Jurkat, Clone E6-1 (cell line): Measurements from ENCODE around the gene SP2.
"Not testable (repeated sequence)": the region's sequence is repeated elsewhere in the genome, so short reads cannot be mapped to it uniquely, and the experiment has no call there.

Experiments used
- DNase-seq: peaks from one replicate; pipeline ENCODE4 v3.0.0-alpha.2; 2011; ENCODE audit warnings: low read depth, low spot score
- H3K4me3 ChIP-seq: 2 replicates; pipeline ENCODE4 v1.5.1; 2011; ENCODE audit warnings: mild to moderate bottlenecking, low read length, control low read depth, moderate library complexity

SP2 gene

GRCh38 chr17:47914306-47914948 lies 18.4 kb downstream of the SP2 start:
- H3K4me3 ChIP-seq: no peak overlapping the region
- no peak for DNase-seq

DNA sequence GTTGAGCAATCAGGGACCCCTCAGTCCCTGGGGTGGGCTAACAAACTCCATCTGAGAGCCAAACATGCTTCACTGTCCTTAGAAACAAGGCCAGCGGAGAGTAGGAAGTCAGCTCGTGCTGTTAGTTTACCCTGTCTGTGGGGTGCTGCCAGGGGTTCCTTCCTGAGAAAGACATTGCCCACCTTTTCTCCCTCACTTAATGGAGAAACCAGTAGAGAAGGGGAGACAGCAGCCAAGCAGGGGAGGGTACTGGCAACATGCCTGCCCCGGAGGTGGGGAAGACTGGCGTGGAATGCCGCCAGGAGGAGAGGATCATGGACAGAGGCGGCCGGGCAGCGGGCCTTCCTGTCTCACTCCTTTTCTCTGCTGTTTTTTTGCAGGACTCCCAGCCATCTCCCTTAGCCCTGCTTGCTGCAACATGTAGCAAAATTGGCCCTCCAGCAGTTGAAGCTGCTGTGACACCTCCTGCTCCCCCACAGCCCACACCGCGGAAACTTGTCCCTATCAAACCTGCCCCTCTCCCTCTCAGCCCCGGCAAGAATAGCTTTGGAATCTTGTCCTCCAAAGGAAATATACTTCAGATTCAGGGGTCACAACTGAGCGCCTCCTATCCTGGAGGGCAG lies 19.9 kb downstream of the SP2 start:
- no peak overlapping the region for H3K4me3 ChIP-seq
- DNase-seq: no peak

DNA sequence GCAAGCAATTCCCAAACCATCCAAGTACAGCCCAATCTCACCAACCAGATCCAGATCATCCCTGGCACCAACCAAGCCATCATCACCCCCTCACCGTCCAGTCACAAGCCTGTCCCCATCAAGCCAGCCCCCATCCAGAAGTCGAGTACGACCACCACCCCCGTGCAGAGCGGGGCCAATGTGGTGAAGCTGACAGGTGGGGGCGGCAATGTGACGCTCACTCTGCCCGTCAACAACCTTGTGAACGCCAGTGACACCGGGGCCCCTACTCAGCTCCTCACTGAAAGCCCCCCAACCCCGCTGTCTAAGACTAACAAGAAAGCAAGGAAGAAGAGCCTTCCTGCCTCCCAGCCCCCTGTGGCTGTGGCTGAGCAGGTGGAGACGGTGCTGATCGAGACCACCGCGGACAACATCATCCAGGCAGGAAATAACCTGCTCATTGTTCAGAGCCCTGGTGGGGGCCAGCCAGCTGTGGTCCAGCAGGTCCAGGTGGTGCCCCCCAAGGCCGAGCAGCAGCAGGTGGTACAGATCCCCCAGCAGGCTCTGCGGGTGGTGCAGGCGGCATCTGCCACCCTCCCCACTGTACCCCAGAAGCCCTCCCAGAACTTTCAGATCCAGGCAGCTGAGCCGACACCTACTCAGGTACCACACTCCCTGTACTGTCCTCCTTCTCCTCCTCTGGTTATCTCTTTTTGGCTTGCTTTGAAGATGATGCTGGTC lies 20.6 kb downstream of the SP2 start:
- H3K4me3 ChIP-seq: no peak overlapping the region
- DNase-seq: no peak

DNA sequence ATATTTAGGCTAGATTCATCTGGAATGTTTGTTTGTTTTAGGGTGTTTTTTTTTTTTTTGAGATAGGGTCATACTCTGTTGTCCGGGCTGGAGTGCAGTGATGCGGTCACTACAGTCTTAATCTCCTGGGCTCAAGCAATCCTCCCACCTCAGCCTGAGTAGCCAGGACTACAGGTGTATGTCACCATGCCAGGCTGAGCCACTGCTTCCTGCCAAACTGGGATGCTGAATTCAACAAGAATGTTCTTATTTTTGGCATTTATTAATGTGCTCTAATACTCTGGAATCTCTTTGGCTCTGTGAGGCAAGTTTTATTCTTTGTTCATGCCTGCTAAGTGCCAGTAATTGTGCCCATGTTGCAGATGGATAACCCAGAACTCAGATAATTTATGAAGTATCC lies 21.5 kb downstream of the SP2 start:
- no peak for DNase-seq
- no peak overlapping the region for H3K4me3 ChIP-seq

DNA sequence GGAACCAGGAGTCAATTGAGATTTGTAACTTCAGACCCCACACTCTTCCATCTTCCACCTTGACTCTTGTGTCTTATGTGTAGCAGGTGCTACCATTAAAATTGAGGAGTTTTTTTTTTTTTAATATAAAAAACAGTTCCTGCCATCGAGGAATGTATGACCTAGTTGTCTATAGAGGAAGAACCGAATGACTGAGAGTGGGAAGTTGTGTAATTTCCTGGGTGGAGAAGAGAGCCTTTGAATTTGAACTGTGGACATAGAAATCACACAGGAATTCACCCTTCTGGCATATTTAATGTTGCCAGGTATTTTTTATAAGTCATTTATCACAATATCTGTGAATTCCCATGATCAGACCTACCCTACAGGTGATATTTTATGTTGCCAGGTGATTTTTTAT lies 22.0 kb downstream of the SP2 start:
- no peak for DNase-seq
- no peak overlapping the region for H3K4me3 ChIP-seq

DNA sequence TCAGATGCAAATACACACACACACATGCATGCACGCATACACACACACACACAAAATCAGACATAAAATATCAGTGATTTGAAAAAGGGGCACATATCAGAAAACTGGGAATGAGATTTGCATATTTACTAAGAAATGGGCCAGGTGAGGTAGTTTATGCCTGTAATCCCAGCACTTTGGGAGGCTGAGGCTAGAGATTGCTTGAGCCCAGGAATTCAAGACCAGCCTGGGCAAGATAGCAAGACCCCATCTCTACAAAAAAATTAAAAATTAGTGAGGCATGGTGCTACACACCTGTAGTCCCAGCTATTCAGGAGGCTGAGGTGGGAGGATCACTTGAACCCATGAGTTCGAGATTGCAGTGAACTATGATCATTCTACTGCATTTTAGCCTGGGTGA lies 23.0 kb downstream of the SP2 start:
- no peak overlapping the region for H3K4me3 ChIP-seq
- no peak for DNase-seq

GRCh38 chr17:47919889-47920288 lies 23.9 kb downstream of the SP2 start:
- DNase-seq, H3K4me3 ChIP-seq: not testable (repeated sequence)

DNA sequence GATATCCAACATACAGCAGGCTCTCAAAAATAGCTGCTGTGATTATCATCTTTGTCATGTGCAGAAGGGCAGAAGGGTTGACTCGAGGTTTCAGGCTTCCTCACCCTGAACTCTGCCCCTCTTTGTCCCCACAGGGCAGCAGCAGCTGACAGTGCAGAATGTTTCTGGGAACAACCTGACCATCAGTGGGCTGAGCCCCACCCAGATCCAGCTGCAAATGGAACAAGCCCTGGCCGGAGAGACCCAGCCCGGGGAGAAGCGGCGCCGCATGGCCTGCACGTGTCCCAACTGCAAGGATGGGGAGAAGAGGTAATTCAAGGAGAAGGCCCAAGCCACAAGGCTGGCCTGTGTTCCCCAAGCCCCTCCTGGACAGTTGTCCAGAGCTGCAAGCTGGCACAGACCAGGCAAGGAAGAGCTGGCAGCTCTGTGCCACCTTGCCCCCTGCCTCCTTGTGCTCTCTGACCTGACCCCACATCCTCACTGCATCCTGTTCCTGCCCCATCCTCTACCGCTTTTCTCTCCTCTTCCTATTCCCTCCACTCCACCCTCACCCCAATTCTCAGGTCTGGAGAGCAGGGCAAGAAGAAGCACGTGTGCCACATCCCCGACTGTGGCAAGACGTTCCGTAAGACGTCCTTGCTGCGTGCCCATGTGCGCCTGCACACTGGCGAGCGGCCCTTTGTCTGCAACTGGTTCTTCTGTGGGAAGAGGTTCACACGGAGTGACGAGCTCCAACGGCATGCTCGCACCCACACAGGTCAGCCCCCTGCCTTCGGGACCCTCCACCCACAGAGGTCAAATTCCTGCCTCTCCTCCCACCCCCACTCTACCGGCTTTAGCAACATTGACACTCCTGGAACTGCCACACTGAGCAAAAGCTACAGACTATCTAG lies 29.0 kb downstream of the SP2 start:
- H3K4me3 ChIP-seq: no peak overlapping the region
- no peak for DNase-seq

DNA sequence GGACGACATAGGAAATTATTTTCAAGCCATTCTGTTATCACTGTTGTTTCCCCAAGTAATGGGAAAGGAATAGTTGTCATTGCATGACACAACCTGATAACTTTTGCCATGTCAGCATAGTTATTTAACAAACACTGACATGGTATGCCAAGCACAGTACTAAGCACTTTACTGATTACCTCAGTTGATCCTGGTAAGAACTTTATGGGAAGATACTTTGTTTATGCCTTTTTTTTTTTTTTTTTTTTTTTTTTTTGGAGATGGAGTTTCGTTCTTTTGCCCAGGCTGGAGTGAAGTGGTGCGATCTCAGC lies 29.6 kb downstream of the SP2 start:
- no peak for DNase-seq
- no peak overlapping the region for H3K4me3 ChIP-seq

DNA sequence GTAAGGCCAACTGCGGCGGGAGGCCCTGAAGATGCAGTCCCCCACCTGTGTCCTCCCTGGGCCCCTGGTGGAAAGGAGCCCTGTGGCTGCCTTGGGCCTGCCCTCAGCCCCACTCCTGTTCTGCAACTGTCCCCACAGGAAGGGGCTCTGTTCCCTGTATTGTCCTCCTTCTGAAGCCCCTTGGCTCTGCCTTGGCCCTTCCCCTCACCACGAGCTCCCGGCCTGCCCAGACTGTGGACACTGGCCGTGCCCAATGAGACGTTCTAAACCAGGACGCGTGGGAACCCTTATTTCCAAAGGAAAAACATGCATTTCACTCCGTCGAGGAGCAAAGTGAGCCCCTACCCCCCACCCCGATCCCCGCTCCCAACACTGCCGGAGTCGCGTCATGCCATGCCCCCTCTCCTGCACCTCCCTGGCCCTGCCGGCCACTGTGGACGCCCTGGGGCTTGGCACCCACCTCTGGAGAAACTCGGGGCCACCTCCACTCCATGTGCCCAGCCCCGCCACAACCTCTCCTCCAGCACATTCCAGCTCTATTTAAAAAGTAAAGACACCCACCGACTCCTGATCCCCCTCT lies 31.9 kb downstream of the SP2 start:
- no peak overlapping the region for H3K4me3 ChIP-seq

GRCh38 chr17:47928415-47928814 lies 32.4 kb downstream of the SP2 start:
- no peak overlapping the region for H3K4me3 ChIP-seq
- no peak for DNase-seq

More for the DNA sequence above, 31.9 kb downstream of the SP2 start:
- DNase-seq: no peak

DNA sequence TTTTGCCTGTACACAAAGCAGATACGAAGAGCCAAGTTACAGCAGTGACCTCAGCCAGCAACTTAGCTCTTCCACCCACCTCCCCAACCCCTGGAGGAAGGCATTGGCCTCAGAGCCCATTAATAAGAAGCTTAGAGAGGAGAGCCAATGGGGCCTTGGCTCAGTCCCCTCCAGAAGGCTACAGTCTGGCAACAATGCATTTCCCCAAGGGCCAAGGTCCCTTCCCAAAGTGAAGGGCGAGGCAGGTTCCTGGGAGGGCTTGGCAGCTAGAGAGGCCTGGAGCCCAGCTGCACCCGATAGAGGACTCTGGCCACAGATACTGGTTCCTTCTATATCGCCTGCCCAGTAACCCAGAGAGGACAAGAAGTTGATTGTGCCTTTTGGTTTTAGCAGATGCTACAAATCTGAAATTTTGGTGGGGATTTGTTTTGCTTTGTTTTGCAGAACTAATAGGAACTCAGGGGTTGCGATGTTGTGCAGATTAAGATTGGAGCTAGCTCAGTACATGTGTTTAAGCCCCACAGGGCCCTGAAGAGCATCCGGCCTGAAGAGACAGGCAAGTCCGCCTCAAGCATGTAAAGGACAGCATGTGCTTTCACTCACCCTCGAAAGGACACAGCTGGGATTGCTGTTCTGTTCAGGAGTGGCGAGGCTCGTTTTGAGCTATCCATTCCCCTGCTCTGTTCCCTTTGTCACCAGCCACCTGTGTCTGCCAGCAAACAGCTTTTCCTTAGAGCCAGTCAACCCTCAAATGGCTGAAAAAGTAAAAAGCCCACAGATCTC lies 33.4 kb downstream of the SP2 start:
- DNase-seq: no peak

GRCh38 chr17:47931848-47932247 lies 35.8 kb downstream of the SP2 start:
- DNase-seq: no peak
- no peak overlapping the region for H3K4me3 ChIP-seq

More for the DNA sequence above, 33.4 kb downstream of the SP2 start:
- H3K4me3 ChIP-seq: no peak overlapping the region

DNA sequence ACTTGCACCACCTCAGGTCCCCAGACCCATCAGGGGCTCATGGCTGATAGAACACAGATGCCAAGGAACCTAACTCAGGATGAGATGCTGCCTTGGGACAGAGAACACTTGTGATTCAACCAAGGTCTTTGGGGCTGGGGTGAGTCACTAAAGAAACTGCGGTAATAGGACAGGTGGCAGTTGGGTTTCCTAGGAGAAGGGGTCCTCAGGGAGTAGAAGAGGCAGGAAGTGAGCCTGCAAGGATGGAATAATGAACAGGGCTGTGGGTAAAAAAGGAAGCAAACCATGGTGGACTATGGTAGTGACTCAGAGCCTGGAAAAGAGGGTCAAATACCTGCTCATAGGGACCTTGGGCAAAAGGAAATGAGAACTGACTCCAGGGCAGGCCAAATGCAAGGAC lies 38.8 kb downstream of the SP2 start:
- no peak overlapping the region for H3K4me3 ChIP-seq
- no peak for DNase-seq

DNA sequence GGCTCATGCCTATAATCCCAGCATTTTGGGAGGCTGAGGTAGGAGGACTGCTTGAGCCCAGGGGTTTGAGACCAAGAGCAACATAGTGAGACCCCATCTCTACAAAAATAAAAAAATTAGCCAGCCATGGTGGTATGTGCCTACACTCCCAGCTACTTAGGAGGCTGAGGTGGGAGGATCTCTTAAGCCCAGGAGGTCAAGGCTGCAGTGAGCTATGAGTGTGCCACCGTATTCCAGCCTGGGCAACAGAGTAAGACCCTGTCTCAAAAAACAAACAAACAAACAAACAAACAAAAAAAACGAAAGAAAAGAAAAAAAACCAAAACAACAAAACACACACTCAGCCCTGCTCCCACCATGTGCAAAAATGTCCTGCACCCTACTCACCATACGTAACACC lies 39.4 kb downstream of the SP2 start:
- not testable (repeated sequence) for DNase-seq, H3K4me3 ChIP-seq

GRCh38 chr17:47935961-47936360 lies 39.9 kb downstream of the SP2 start:
- H3K4me3 ChIP-seq: no peak overlapping the region
- DNase-seq: no peak

DNA sequence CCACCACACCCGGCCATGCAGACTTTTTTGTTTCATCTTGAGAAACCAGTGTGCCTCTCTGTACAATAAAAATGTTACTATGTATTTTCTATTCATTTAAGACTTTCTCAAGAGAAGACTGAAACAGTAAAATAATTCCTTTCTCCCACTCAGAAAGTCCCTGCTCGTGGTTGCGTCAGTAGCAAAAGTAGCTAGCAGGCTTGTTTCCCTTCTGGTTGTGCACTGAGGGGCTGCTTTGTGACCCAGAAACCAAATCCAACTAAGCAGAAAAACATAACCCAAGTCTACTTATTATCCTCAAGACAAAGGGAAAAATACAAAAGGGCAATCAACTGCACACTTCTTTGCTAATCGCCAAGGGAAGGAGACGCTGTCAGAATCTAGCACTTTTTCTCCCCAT lies 41.9 kb downstream of the SP2 start:
- no peak overlapping the region for H3K4me3 ChIP-seq
- DNase-seq: no peak

DNA sequence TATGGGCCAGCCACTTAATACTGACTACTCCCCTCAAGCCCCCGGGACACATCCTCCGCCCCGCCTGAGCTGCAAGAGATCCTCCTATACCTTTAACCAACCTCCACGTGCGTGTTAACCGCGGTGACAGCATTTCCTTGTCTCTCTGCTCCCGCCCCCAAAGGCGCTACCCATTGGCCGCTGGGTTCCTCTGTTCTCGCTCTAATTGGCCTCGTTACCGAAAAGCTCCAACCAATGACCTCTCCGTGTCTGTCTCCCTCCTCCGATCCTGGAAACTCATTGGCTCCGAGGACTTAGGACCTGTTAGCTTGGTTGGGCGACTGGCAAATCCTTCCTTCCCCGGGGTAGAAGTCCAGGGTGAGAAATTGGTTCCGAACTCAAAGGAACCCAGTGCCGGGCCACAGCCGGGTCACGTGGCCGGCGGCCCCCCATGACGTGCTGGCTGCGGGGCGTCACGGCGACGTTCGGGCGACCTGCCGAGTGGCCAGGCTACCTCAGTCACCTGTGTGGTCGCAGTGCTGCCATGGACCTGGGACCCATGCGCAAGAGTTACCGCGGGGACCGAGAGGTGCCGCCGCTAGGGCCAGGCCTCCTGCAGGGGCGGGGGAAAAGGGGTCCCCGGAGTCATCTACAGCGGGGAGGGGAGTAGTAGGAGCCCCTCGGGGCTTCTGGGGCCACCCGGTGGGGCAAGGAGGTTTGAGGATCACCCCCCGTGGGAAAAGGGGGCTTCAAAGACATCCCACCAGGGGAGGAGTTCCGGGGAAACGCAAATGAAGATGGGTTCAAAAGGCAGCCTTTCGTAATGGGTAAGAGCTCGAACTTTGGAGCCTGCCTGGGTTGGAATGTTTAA lies 45.4 kb downstream of the SP2 start, which contains the start of gene PNPO:
Gene PNPO, plus strand, starts transcription at position 326 of the 850 bp plus-strand sequence. Its CDS starts 105 bp downstream, at position 431.
- DNase-seq: peak; percentile 99
- peak within 1 kb of the TSS; percentile 84 for H3K4me3 ChIP-seq
